ENCODE data around the gene GBA3.

Gene GBA3

DNA sequence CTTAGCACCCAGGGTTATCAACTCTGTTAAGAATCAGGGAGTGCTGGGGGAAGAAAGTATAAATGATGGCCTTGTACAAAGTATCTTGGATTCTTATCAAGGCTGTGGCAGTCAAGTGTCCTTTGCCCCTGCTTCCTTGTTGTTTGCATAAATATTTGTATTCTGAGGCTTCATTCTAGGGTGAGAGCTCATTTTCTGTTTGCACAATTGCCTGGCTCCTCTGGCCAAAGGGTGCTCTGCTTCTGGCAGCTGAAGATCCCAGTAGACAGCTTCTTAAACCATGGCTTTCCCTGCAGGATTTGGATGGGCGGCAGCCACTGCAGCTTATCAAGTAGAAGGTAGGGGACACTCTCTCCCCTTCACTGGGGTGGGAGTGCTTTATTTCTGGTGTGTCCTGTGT lies at the start of gene GBA3:
TSS of gene GBA3 (plus strand) at position 202 of the 400 bp plus-strand sequence.
- DNase-seq (ENCODE audit: low spot score): no peak

GRCh38 chr4:22643952-22644351 lies 48.8 kb upstream of the GBA3 start:
- no peak for DNase-seq (ENCODE audit: low spot score)

DNA sequence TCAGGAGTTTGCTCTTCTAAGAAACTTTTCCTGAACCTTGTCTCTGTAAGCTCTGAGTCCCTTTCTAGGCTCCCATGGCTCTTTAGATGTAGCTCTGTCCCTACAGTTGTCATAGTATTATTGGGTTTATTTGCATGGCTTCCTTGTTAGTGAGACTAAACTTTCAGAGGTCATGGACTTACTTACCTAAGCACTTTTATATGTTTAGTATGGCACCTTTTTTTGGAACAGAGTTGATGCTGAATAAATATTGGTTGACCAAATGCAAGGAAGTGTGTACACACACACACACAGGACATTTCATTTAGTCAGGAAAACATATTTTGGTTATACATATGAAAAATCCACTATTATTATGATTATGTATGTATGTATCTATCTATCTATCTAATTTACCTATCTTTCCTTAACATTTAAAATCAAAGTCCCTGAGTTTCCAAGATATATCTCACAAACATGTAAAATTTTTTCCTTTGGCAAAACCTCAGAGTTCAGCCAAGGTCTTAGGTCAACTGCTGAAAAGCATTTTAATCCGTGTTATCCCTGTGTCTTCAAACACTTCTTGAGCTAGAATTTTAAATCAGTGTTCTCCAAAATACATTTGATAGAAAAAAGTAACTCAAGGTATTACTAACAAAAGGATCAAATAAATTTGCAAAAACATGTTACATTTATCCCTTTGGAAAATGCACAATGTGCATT lies 47.1 kb upstream of the GBA3 start:
- no peak for DNase-seq (ENCODE audit: low spot score)

DNA sequence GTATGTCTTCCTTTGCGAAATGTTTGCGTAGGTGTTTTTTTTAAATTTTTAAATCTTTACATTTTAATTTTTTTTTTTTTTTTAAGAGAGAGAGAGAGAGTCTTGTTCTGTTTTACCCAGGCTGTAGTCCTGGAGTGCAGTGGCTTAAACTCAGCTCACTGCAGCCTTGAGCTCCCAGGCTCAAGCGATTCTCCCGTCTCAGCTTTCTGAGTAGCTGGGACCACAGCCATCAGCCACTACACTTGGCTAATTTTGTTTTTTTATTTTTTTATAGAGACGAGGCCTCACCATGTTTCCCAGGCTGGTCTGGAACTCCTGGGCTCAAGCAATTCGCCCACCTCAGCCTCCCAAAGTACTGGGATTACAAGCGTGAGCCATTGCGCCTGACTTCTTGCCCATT lies 43.7 kb upstream of the GBA3 start:
- no peak for DNase-seq (ENCODE audit: low spot score)

DNA sequence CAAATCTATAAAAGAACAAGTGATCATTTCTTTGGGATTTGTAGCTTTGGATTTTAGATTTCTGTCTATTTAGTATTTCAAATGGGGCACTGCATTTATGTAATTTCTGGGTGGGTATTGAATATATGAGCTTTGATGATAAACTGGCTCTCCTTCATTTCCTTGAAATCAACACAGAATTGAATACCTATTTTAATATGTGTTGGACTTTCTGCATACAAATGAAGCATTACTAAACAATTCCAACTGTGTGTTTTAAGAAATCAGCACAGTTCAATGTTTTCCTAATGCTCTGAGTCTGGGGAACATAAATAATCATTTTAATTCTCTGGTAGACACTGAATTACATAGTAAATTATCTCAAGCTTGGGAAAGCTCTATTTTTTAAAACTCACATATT lies 42.0 kb upstream of the GBA3 start:
- DNase-seq (ENCODE audit: low spot score): no peak

GRCh38 chr4:22653752-22654151 lies 39.0 kb upstream of the GBA3 start:
- DNase-seq (ENCODE audit: low spot score): no peak

DNA sequence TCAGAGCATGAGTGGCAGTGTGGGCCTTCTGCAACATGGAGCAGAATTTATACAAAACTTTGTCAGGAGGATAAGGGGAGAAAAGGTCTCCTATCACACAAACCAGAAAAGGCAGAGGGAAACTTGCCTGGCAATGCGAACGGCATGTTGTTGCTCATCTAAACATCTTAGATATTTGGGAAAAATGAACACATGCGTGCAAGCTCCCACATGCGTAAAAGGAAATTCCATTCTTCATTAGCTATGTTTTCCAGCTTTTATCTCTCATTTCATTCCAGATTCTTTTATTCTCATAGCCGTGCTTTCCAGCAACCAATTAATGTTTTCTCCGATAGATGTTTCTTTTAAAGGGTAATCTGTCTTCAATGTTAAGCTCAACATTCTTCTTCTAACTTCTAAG lies 31.3 kb upstream of the GBA3 start:
- DNase-seq (ENCODE audit: low spot score): no peak

DNA sequence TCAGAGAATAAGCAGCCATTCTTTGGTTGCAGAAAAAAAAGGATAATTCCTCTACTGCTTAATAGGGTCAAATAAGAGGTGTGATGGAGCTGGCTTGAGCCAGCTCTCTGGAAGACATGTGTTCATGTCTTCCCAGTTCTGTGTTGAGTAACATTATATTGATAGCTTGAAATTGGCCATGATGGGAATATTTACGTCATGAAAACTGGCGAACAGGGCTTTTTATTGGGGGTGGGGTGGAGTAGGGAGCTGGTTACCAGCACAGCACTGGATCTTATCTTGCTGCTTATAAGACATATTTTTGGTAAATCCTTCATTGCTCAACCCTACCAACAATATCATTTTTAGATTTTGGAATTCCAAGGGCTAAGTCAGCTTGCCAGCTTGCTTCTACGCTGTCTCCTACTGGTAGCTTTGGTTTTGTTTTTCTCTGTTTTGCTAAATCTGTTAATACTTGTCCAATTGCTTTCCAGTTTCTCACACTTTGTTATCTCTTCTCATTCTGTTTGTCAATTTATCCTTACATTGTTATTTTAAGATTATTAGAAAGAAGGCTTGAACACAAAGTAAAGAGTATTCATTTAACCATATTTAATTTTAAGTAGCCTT lies 25.3 kb upstream of the GBA3 start:
- no peak for DNase-seq (ENCODE audit: low spot score)

DNA sequence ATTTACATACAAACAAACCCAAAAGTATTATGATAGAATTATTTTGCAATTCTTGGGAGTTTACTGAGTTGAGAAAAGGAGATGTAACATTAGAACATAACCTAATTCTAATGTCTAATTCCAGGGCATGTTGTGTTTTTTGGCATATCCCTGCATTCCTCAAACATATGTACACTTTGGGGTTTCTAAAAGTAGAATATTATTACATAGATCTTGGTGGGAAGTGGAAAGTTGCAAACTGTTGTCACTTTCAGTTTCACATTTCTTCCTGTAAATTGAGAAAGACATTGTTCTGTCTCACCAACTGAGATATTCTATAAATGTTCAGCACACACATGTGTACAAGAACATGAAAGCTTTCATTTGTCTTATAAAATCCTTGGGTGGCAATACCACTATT lies 24.4 kb upstream of the GBA3 start:
- no peak for DNase-seq (ENCODE audit: low spot score)

- no peak for DNase-seq (ENCODE audit: low spot score)
Observed at GRCh38 chr4:22668702-22669101, 24.0 kb upstream of the GBA3 start.

- no peak for DNase-seq (ENCODE audit: low spot score)
Observed at GRCh38 chr4:22670956-22671355, 21.8 kb upstream of the GBA3 start.

DNA sequence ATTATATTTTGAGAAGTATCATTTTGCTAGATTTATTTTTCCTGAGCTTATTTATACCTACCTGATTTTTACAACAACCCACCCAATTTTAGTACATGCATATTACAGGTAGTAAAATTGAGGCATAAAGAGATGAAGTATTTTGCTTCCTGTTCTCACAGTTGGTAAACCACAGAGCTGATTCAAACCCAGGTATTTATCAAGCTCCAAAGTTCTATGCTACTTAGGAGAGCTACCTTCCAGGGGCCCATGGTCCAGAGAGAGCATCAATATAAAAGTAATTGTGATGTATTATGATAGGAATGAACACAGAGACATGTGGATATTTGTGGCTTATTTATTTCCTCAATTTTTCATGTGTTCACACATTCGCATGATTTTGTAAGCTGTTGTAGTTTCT lies 20.2 kb upstream of the GBA3 start:
- DNase-seq (ENCODE audit: low spot score): peak; percentile 6

DNA sequence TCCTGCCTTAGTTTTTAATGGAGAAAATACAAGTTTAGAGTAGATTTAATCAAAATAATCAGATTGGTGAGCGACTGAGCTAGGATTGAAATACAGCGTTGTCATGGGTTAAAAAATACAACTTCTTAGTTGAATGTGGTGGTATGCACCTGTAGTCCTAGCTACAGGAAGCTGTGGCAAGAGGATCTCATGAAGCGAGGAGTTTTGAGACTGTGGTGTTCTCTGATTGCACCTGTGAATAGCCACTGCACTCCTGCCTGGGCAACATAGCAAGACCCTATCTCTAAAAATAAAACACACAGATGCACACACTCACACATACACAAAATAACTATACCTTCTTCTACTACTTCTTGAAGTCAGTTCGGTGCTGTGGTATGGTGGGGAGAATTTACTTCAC lies 19.8 kb upstream of the GBA3 start:
- no peak for DNase-seq (ENCODE audit: low spot score)

DNA sequence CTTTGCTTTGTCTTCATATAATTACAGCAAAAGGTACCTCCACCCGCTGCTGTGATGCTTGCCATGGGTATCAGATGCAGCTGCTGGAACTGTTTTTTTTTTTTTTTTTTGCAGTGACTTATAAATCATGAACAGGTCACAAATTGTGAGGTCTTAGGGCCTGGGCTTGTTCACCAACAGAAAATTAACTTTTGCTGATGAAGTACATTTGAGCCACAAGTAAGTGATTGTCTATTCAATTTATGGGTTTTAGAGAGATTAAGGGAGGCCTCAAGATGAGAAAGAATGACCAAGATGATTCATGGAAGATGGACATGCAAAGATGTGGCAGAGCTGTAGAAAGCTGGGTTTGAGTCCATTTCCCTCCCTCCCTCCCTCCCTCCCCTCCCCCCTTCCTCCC lies 18.0 kb upstream of the GBA3 start:
- DNase-seq (ENCODE audit: low spot score): no peak

GRCh38 chr4:22676063-22676462 lies 16.7 kb upstream of the GBA3 start:
- DNase-seq (ENCODE audit: low spot score): no peak

DNA sequence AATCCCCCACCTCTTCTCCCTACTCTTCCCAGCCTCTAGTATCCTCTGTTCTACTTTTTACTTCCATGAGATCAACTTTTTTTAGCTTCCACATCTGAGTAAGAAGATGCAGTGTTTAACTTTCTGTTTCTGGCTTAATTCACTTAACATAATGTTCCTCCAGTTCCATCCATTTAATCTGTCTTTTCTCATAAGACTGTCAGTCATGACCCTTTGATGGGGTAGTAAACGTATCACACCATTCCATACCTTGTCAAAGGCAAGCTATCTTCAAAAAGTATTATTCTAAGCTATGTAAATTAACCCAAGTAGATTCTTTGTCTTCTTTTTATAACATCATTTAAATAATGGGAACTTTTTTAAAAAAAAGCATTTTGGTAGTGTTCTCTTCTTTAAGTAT lies 15.0 kb upstream of the GBA3 start:
- no peak for DNase-seq (ENCODE audit: low spot score)

DNA sequence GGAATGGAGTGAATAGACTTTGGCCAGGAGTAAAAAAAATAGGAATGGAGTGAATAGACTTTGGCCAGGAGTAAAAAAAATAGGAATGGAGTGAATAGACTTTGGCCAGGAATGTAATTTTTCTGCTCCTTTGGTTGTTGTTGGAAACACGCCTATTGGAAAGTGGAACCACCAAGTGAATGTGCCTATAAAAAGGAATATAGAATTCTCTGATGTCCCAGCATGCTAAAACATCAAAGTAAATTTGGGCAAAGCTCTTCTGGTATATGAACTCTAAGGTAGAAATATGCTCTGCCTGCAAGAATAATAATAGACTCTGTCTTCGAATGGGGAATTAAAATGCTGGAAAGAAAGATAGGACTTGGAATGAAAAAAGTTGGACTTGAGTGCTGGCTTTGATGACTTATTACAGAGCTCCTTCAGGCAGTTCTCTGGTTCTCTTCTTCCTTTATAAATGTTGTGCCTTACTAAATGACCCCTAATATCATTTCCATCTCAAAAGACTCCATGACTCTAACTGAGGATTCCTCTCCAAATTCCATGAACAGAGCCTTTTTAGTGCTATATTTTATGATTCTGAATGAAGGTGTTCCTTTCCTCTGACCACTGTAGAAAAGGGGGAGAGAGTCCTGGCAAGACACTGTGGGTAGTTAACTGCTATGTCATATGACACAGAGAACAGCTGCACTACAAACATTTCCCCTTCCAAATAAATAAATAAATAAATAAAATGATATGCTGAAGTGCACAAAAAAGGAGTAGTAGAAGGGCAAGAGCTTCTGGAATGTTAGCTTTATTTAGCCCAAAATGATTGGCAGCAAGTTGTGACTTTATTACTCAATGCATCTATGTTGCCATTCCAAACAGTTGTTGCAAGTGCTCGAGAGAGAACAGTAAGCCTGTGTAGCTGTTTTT lies 13.5 kb upstream of the GBA3 start:
- no peak for DNase-seq (ENCODE audit: low spot score)

- DNase-seq (ENCODE audit: low spot score): peak; percentile 5
Observed at GRCh38 chr4:22680065-22680642, 12.6 kb upstream of the GBA3 start.

- no peak for DNase-seq (ENCODE audit: low spot score)
Observed at GRCh38 chr4:22683726-22684125, 9.0 kb upstream of the GBA3 start.

DNA sequence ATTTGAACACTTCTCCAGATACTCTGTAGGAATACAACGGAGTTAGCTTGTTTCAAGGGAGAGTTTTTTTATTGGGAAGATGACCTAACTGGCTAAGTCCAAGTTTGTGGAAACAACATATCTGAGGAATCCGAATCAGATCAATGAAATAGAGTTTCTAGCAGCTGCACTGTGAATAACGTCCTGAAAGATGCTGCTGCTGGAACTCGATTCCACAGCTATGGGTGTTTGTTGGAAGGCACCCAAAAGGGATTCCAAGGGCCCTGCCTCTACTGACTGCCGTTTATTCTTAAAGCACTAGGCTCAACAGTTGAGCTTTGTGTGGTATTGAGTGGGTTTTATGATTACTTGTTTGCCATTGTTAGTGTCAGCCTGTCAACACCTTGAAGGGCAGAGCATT lies 6.6 kb upstream of the GBA3 start:
- DNase-seq (ENCODE audit: low spot score): no peak

DNA sequence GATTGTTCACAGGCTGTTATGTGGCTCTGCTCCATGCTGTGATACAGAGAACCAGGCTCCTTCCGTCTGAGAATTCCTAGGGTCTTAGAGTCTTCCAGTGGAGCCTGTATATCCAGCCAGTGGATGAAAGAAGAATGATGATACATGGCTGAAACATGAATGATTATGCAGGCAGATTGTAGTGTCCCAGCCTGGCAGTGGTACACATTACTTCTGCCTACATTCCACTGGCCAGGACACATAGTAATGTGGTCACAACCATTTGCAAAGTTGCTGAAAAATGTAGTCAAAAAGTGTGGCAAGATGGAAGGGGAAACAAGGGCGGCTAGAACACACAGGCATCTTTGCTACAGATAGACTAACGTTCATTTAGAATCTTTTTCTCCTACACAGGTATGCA lies 4.5 kb upstream of the GBA3 start:
- DNase-seq (ENCODE audit: low spot score): peak; percentile 82

DNA sequence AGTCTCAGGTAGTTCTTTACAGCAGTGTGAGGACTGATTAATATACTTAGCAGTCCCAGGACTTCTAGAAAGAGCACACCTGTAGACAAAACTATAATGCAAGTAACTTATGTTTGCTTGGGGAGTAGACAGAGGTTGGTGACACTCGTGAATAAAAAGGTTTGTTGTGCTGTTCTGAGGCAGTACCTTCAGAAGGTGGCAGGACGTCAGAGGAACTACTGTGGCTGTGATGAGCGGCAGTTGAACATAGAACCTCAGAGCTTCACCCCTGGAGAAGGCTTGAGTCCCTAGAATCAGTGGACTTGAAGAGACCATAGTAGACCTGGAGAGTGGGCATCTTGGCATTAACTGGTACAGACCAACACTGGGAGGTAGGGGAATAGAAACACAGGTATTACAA lies 3.3 kb upstream of the GBA3 start:
- DNase-seq (ENCODE audit: low spot score): no peak

- DNase-seq (ENCODE audit: low spot score): peak; percentile 13
Observed at GRCh38 chr4:22695029-22695428, 2.3 kb downstream of the GBA3 start.

Data from kidney tubule cell (primary cell).